Caco-2 (cell line): ENCODE results near the gene UNC80. TPM values are rescaled to one million over a fixed set of nuclear protein-coding genes. Genes with fewer than 3 reads are reported as not detected.

Experiments
- BruUV-seq: library from RNA; stranded (reverse); fragments of 400-500 nt; replicated peaks from 2 replicates; lab custom pipeline; 2021; lab: Mats Ljungman, UMichigan
- CTCF ChIA-PET: fragments of 300-600 bp; sonication (Branson Sonifier 250); formaldehyde crosslinking; loops from one replicate; lab custom pipeline; 2022; ENCODE audit warnings: antibody characterized with exemption; lab: Charles Lee
- POLR2A ChIA-PET: fragments of 300-600 bp; sonication (Branson Sonifier 250); formaldehyde crosslinking; loops from one replicate; lab custom pipeline; 2022; ENCODE audit warnings: antibody characterized with exemption; lab: Charles Lee
- DNase-seq, 2 experiments: peaks; one replicate each; pipeline versions ENCODE4 v3.0.0 to v3.0.0-alpha.2; 2020 to 2022
- H3K27me3 ChIP-seq: replicated peaks from 2 replicates; pipeline ENCODE4 v1.6.0; 2011; ENCODE audit warnings: low read length; ENCODE audit not compliant: control insufficient read depth, insufficient read depth
- H3K36me3 ChIP-seq: 2 replicates; pipeline ENCODE4 v1.5.1; 2011; ENCODE audit warnings: low read length; ENCODE audit not compliant: control insufficient read depth, insufficient read depth
- H3K4me1 ChIP-seq: fragments of 250-450 bp; sonication (Bioruptor Pico); 2 replicates; pipeline ENCODE4 v1.5.1; 2020; ENCODE audit warnings: mild to moderate bottlenecking
- H3K4me3 ChIP-seq: 2 replicates; pipeline ENCODE4 v1.5.1; 2011; ENCODE audit warnings: low read depth, mild to moderate bottlenecking, control low read depth, low read length
- H3K9me3 ChIP-seq: fragments of 250-450 bp; sonication (Bioruptor Pico); 2 replicates; pipeline ENCODE4 v1.5.1; 2020; ENCODE audit warnings: mild to moderate bottlenecking, moderate library complexity
- H3K27ac Mint-ChIP-seq: one replicate; pipeline ENCODE4 v1.8.0; 2022; ENCODE audit warnings: mixed read lengths; ENCODE audit not compliant: unreplicated experiment
- H3K27me3 Mint-ChIP-seq: one replicate; pipeline ENCODE4 v1.8.0; 2022; ENCODE audit warnings: mixed read lengths; ENCODE audit not compliant: insufficient read depth, unreplicated experiment
- H3K36me3 Mint-ChIP-seq: one replicate; pipeline ENCODE4 v1.8.0; 2022; ENCODE audit warnings: mild to moderate bottlenecking, mixed read lengths; ENCODE audit not compliant: insufficient read depth, unreplicated experiment
- H3K4me1 Mint-ChIP-seq: one replicate; pipeline ENCODE4 v1.8.0; 2022; ENCODE audit warnings: low read depth, mixed read lengths; ENCODE audit not compliant: unreplicated experiment
- H3K4me3 Mint-ChIP-seq: one replicate; pipeline ENCODE4 v1.8.0; 2022; ENCODE audit warnings: mild to moderate bottlenecking, moderate library complexity, mixed read lengths; ENCODE audit not compliant: unreplicated experiment
- H3K9me3 Mint-ChIP-seq: one replicate; pipeline ENCODE4 v1.8.0; 2022; ENCODE audit warnings: mixed read lengths; ENCODE audit not compliant: unreplicated experiment
- intact Hi-C: fragments of 100-400 bp; cut with micrococcal nuclease; formaldehyde crosslinking; loops from one replicate; pipeline ENCODE4 v1.10.0; 2022; ENCODE audit not compliant: unreplicated experiment
- total RNA-seq: library from RNA; stranded (reverse); gene quantifications from 2 replicates; pipeline ENCODE4 v1.2.3, GENCODE V29; 2022
- TF ChIP-seq, protein P1 (sequence below), 2 experiments: fragments of 200-600 bp in 1 of 2; IDR thresholded peaks; 1 replicate in 1 of 2; 2 replicates in 1 of 2; pipeline versions ENCODE4 v1.5.1 to v1.8.0; 2011 to 2022; ENCODE audit warnings: antibody characterized with exemption in 1 of 2, control low read depth in 1 of 2, inconsistent platforms in 1 of 2, low read depth in 1 of 2, low read length in 1 of 2, mild to moderate bottlenecking in 1 of 2, moderate library complexity in 1 of 2; ENCODE audit not compliant: insufficient read depth in 1 of 2, severe bottlenecking in 1 of 2, unreplicated experiment in 1 of 2

UNC80 gene
- total RNA-seq, 1 experiment from 2014 or later = not detected

DNA sequence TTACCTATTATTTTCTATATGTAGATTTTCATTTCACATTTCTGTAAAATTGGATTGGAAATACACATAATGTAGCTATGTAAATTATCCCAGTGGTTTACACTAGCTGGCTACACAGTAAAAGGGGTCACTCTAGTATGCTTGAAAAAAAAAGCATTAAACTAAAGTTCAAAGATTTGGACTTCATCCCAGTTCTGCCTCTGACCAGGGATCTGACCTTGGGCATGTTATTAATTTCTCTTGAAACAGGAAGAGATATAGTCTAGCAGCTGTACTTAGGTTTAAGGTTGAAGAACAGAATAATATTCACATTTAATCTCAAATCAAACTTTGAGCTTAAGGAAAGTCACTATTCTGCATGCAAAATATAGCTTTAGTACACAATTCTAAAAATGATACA, 166.3 kb downstream of the UNC80 start:
- ChIA-PET POLR2A (no interaction called here), CTCF (no interaction called here)
- Histone ChIP-seq H3K36me3 (no peaks in the 10 kb centered on the region), H3K4me1 (no peaks in the 10 kb centered on the region), H3K4me3 (no peak overlapping the region), H3K27me3 (no peaks in the 10 kb centered on the region), H3K9me3 (no peaks in the 10 kb centered on the region)
- TF ChIP-seq, protein P1, sequence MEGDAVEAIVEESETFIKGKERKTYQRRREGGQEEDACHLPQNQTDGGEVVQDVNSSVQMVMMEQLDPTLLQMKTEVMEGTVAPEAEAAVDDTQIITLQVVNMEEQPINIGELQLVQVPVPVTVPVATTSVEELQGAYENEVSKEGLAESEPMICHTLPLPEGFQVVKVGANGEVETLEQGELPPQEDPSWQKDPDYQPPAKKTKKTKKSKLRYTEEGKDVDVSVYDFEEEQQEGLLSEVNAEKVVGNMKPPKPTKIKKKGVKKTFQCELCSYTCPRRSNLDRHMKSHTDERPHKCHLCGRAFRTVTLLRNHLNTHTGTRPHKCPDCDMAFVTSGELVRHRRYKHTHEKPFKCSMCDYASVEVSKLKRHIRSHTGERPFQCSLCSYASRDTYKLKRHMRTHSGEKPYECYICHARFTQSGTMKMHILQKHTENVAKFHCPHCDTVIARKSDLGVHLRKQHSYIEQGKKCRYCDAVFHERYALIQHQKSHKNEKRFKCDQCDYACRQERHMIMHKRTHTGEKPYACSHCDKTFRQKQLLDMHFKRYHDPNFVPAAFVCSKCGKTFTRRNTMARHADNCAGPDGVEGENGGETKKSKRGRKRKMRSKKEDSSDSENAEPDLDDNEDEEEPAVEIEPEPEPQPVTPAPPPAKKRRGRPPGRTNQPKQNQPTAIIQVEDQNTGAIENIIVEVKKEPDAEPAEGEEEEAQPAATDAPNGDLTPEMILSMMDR (IDR thresholded peaks at IDR 0.05; ENCODE audit: insufficient read depth in 1 of 2, low read depth in 1 of 2, low read length in 1 of 2, severe bottlenecking in 1 of 2, unreplicated experiment in 1 of 2) = no peak
- H3K9me3 Mint-ChIP-seq = no peaks in the 10 kb centered on the region
- no peak overlapping the region for H3K4me3 Mint-ChIP-seq
- BruUV-seq = no TSS peak
- H3K36me3 Mint-ChIP-seq = no peaks in the 10 kb centered on the region
- intact Hi-C loops = no loop called here
- DNase-seq = no peak
- no peak overlapping the region for H3K27ac Mint-ChIP-seq
- H3K4me1 Mint-ChIP-seq = no peaks in the 10 kb centered on the region
- peaks cover 13% of the 10 kb centered on the region for H3K27me3 Mint-ChIP-seq

DNA sequence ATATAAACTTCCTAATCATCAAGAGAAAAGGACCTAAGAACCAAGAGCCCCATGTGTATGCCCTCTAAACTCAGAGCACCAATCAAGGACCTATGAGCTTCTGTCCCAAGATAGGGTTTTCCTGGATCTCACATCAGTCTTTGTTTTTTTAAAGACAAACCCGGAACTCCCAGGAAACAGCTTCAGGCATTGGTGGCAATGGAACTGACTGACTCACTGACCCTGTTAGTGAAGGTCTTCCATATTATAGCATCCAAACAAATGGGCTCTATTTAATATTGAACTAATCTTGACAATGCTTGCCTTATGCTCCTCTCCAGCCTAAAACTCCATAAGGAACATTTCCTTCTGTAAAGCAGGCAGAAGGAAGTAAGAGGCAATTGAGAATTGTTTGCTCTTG, 167.3 kb downstream of the UNC80 start:
- H3K4me3 ChIP-seq = no peak overlapping the region
- Mint-ChIP-seq H3K4me3 (no peak overlapping the region), H3K27me3 (peaks cover 10% of the 10 kb centered on the region), H3K4me1 (no peaks in the 10 kb centered on the region), H3K36me3 (no peaks in the 10 kb centered on the region), H3K27ac (no peak overlapping the region), H3K9me3 (no peaks in the 10 kb centered on the region)
- no TSS peak for BruUV-seq
- no peaks in the 10 kb centered on the region for H3K36me3 ChIP-seq
- DNase-seq = no peak
- H3K4me1 ChIP-seq = no peaks in the 10 kb centered on the region
- intact Hi-C loops = no loop called here
- H3K27me3 ChIP-seq = no peaks in the 10 kb centered on the region
- TF ChIP-seq, protein P1 (IDR thresholded peaks at IDR 0.05; ENCODE audit: insufficient read depth in 1 of 2, low read depth in 1 of 2, low read length in 1 of 2, severe bottlenecking in 1 of 2, unreplicated experiment in 1 of 2) = no peak
- H3K9me3 ChIP-seq = no peaks in the 10 kb centered on the region
- ChIA-PET POLR2A (no interaction called here), CTCF (no interaction called here)

DNA sequence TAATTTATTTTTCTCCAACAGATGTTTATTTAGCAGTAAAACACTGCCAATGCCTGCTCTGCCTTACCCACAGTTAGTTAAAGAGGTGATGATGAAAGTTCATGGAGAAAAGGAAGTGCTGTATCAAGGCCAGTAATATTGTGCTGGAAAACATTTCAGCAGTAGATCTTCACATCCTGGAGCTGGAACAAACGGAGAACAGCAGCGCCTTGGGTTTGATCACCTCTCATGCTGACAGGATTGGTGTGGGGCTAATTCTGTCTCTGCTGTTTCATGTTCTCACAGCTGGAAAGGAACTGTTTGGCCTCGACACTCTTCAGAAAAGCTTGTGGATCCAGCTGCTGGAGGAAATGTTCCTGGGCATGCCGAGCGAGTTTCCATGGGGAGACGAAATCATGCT, 169.3 kb downstream of the UNC80 start:
- no peaks in the 10 kb centered on the region for H3K27me3 ChIP-seq
- no peaks in the 10 kb centered on the region for H3K9me3 Mint-ChIP-seq
- DNase-seq = no peak
- no peak overlapping the region for H3K27ac Mint-ChIP-seq
- no peak overlapping the region for H3K4me3 ChIP-seq
- intact Hi-C loops = no loop called here
- H3K4me1 ChIP-seq = no peaks in the 10 kb centered on the region
- H3K4me3 Mint-ChIP-seq = no peak overlapping the region
- H3K9me3 ChIP-seq = no peaks in the 10 kb centered on the region
- BruUV-seq = no TSS peak
- POLR2A ChIA-PET = no interaction called here
- CTCF ChIA-PET = no interaction called here
- no peaks in the 10 kb centered on the region for H3K4me1 Mint-ChIP-seq
- no peaks in the 10 kb centered on the region for H3K36me3 ChIP-seq
- TF ChIP-seq, protein P1 (IDR thresholded peaks at IDR 0.05; ENCODE audit: insufficient read depth in 1 of 2, low read depth in 1 of 2, low read length in 1 of 2, severe bottlenecking in 1 of 2, unreplicated experiment in 1 of 2) = no peak
- no peaks in the 10 kb centered on the region for H3K36me3 Mint-ChIP-seq
- peaks cover 10% of the 10 kb centered on the region for H3K27me3 Mint-ChIP-seq
